Measurements from ENCODE around the gene SMARCAD1.

- TF ChIP-seq USF1 (IDR thresholded peaks at IDR 0.05; ENCODE audit: borderline replicate concordance, low read depth), result no peak
- TF ChIP-seq EZH2phosphoT487 (IDR thresholded peaks at IDR 0.05; ENCODE audit: borderline replicate concordance, low read depth), result no peak
- no peak for TF ChIP-seq REST (IDR thresholded peaks at IDR 0.05; ENCODE audit: low read depth, low read length)
- TF ChIP-seq CTCF (IDR thresholded peaks at IDR 0.05), result no peak
- no peak for TF ChIP-seq MAX (IDR thresholded peaks at IDR 0.05; ENCODE audit: low read depth)
- TF ChIP-seq JUND (IDR thresholded peaks at IDR 0.05), result no peak
- TF ChIP-seq USF2 (IDR thresholded peaks at IDR 0.05; ENCODE audit: borderline replicate concordance, low read depth, low read length), result no peak
- no peak for TF ChIP-seq TEAD4 (IDR thresholded peaks at IDR 0.05; ENCODE audit: borderline replicate concordance, insufficient read depth)
- TF ChIP-seq EP300 (IDR thresholded peaks at IDR 0.05; ENCODE audit: borderline replicate concordance in 1 of 2, low read depth in 1 of 2, low read length in 1 of 2), result no peak
- no peak for TF ChIP-seq FOXM1 (IDR thresholded peaks at IDR 0.05; ENCODE audit: low read depth)
- no peak for TF ChIP-seq MXI1 (IDR thresholded peaks at IDR 0.05; ENCODE audit: low read depth, low read length)
- TF ChIP-seq SMC3 (IDR thresholded peaks at IDR 0.05; ENCODE audit: low read depth, low read length), result no peak
Observed at GRCh38 chr4:94168321-94168720, 39.3 kb upstream of the SMARCAD1 start.
